SK-N-MC (cell line): ENCODE results near the gene PITPNC1.
"Not testable (repeated sequence)": the region's sequence is repeated elsewhere in the genome, so short reads cannot be mapped to it uniquely, and the experiment has no call there.

Experiments
- DNase-seq: peaks from one replicate; pipeline ENCODE4 v3.0.0-alpha.2; 2011; ENCODE audit warnings: low read depth, low spot score
- H3K27ac ChIP-seq: fragments of 200-600 bp; sonication (generic); 2 replicates; pipeline ENCODE4 v1.5.1; 2016; ENCODE audit warnings: mixed run types
- H3K36me3 ChIP-seq: fragments of 200-600 bp; sonication (generic); 2 replicates; pipeline ENCODE4 v1.6.1; 2017; ENCODE audit warnings: antibody characterized with exemption, low read length, mixed read lengths; ENCODE audit not compliant: insufficient read depth
- H3K4me3 ChIP-seq: fragments of 200-600 bp; sonication (generic); 2 replicates; pipeline ENCODE4 v1.5.1; 2016
- H3K9ac ChIP-seq: fragments of 200-600 bp; sonication (generic); 2 replicates; pipeline ENCODE4 v1.8.0; 2017; ENCODE audit warnings: mixed run types, mixed read lengths; ENCODE audit not compliant: insufficient read length
- H3K9me3 ChIP-seq: fragments of 200-600 bp; sonication (generic); 2 replicates; pipeline ENCODE4 v1.6.1; 2017; ENCODE audit warnings: low read depth, mild to moderate bottlenecking, antibody characterized with exemption, low read length, moderate library complexity, mixed read lengths
- EZH2 ChIP-seq: fragments of 200-600 bp; sonication (generic); IDR thresholded peaks from one replicate; pipeline ENCODE4 v1.6.1; 2017; ENCODE audit warnings: antibody characterized with exemption
- FOXP2 ChIP-seq: optimal IDR thresholded peaks from 2 replicates; pipeline ENCODE3; 2011; ENCODE audit warnings: mild to moderate bottlenecking, moderate library complexity; ENCODE audit not compliant: insufficient read depth; ENCODE audit errors: extremely low read length, control extremely low read depth
- POLR2AphosphoS5 ChIP-seq: IDR thresholded peaks from 2 replicates; pipeline ENCODE4 v1.6.1; 2012; ENCODE audit warnings: mild to moderate bottlenecking, low read depth, low read length, borderline replicate concordance

The PITPNC1 gene

DNA sequence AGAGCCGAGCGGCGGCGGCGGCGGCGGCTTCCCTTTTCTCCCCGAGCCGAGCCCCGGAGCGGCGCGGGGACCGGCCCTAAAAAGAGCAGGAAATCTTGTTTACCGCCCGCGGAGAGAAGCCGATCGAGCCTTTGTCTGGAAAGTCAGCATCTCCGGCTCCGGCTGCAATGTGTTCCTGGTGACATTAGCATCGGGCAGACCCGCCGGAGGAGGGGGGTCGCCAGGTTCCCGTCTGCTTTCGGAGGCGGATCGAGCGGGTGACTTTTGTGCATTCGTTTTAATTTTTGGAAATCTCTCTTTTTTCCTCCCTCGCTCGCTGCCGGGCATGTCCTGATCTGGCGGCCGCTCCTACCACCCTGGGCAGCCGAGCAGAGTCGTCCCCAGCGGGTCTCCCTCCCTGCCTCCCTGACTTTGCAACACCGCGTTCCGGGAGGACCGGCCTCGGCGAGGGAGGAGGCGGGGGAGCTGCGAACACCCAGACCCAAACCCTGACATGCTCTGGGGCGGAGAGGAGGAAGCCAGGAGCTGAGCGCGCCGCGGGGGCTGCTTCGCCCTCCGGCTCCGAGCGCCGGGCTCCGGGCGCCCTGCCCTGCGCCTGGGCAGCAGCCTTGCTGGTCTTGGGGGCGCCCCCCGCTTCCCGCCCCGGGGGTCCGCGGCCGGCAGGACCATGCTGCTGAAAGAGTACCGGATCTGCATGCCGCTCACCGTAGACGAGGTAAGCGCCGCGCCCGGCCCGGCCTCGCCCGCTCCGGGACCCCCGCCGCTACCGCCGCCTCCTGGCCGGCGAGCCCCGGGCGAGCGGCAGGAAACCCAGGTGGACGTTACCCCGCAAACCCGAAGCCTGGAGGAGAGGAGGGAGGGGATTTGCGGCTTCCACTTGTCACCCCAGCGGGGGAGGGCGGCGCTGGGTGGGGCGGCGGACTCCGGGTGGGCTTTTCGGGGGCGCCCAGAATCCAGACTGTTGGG is 690 bp downstream of the PITPNC1 start:
- no peaks in the 10 kb centered on the region for H3K36me3 ChIP-seq
- peak overlapping the region; percentile 55 for H3K9ac ChIP-seq
- DNase-seq, result no peak
- no peaks in the 10 kb centered on the region; the same call in 1 of the 2 replicates for H3K9me3 ChIP-seq
- H3K27ac ChIP-seq, result no peak overlapping the region
- H3K4me3 ChIP-seq, result peak overlapping the region; percentile 96
- TF ChIP-seq EZH2 (no peak), FOXP2 (no peak), POLR2AphosphoS5 (no peak)

DNA sequence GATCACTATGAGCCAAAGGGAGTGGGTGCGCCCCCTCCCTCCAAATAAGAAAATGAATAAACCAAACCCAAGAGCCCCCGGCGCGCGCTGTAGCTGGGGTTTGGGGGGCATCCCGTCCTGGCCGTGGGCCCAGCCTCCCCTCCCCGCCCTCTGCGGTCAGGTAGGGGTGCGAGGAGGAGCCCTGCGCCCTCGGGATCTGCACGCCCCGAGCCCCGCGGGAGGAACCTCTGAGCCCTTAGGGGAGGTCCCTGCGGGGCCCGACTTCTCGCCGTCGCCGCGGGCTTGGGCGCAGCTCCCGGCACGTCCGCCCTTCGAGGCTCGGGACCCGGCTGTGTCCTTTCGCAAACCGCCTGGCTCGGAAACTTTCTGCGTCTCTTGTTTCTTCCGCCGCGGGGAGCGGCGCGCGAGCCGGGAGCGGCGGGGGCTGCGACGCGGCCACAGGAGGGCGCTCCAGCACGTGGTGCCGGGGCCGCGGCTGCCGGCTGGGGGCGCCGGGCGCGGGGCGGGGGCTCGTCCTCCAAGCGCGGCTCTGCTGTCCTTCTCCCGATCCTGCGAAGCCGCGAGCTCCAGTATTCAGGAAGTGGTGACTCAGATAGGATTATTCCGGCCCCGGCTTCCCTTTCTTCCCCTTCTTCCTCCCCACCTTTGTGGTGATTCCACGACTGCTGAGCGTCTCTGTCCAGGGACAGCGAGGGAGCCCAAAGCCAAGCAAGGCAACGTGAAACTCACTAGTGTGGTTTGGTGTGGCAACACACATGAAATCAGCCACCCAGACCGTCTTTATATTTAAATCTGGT is 1.6 kb downstream of the PITPNC1 start:
- H3K27ac ChIP-seq, result no peak overlapping the region
- H3K4me3 ChIP-seq, result peak overlapping the region; percentile 96
- no peak for DNase-seq
- TF ChIP-seq POLR2AphosphoS5, result no peak
- TF ChIP-seq FOXP2, result no peak
- no peak for TF ChIP-seq EZH2
- no peaks in the 10 kb centered on the region for H3K36me3 ChIP-seq
- H3K9ac ChIP-seq, result peak overlapping the region; percentile 55
- no peaks in the 10 kb centered on the region; the same call in 1 of the 2 replicates for H3K9me3 ChIP-seq

DNA sequence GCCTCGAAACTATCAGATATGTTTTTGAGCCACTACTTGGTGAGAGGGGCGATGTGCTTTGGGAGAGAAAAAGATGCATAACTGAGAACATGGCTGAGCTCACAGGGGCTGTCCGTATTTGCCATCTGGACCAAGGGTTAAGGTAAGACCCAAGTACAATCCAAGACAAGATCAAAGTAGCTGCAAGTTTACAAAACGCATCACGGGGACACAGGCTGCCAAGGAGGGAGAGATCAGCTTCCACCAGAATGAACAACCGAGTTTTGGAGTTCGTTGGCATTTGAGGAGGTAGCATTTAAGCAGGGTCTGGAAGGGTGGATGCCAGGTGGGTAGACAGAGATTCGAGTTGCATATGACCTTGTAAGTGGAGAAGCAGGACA is 2.2 kb downstream of the PITPNC1 start:
- no peak overlapping the region for H3K27ac ChIP-seq

DNA sequence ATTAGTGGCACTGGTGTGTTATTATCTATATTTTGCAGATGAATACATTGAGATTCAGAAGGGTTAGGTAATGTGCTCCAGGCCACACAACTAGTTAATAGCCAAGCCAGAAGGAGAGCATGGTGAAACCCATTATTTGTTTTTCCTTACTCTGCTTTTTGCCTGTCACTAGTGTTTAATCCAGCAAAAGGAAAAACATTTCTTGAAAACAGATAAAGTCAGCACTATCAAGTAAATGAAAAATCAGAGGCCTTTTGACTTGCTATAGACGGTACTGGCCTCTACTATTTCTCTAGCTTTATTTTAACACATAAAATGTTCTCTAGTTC is 4.8 kb downstream of the PITPNC1 start:
- TF ChIP-seq FOXP2, result no peak
- no peak for TF ChIP-seq POLR2AphosphoS5
- no peak for TF ChIP-seq EZH2
- no peaks in the 10 kb centered on the region; the same call in 1 of the 2 replicates for H3K9me3 ChIP-seq
- no peak for DNase-seq
- H3K36me3 ChIP-seq, result no peaks in the 10 kb centered on the region
- no peak overlapping the region for H3K4me3 ChIP-seq
- H3K27ac ChIP-seq, result no peak overlapping the region
- no peak overlapping the region for H3K9ac ChIP-seq

More for the DNA sequence above, 2.2 kb downstream of the PITPNC1 start:
- no peak for TF ChIP-seq FOXP2
- TF ChIP-seq POLR2AphosphoS5, result no peak
- no peak for TF ChIP-seq EZH2
- Histone ChIP-seq H3K36me3 (no peaks in the 10 kb centered on the region), H3K4me3 (peak overlapping the region; percentile 96), H3K9me3 (no peaks in the 10 kb centered on the region; the same call in 1 of the 2 replicates), H3K9ac (peak overlapping the region; percentile 21)
- DNase-seq, result no peak

DNA sequence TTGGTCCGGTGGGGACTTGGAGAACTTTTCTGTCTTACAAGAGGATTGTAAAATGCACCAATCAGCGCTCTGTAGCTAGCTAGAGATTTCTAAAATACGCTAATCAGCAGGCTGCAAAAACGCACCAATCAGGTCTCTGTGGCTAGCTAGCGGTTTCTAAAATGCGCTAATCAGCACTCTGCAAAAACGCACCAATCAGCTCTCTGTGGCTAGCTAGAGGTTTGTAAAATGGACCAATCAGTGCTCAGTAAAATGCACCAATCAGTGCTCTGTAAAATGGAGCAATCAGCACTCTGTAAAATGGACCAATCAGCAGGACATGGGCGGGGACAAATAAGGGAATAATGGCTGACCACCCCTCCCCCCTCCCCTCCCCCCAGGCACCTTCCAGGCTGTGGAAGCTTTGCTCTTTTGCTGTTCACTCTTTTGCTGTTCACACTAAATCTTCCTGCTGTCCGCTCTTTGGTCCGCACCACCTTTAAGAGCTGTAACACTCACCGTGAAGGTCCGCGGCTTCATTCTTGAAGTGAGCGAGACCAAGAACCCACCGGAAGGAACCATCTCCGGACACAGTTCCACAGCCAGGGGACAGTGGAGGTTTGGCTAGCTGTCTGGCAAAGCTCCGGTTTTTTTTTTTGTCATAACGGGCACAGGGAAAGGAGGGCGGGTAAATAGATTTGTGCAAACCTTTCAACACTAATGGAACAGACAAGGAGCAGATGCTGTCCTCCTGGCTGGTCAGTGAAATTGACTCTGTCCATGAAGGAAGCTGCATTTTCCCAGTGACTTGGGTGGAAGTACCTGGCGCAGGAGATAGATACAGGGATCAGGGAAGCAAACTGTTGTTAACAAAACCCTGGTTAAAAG is 8.3 kb downstream of the PITPNC1 start:
- TF ChIP-seq POLR2AphosphoS5 (no peak), FOXP2 (no peak), EZH2 (no peak)
- H3K4me3 ChIP-seq, result no peak overlapping the region
- H3K36me3 ChIP-seq, result no peaks in the 10 kb centered on the region
- H3K27ac ChIP-seq, result no peak overlapping the region
- H3K9me3 ChIP-seq, result no peaks in the 10 kb centered on the region
- H3K9ac ChIP-seq, result no peak overlapping the region
- no peak for DNase-seq

DNA sequence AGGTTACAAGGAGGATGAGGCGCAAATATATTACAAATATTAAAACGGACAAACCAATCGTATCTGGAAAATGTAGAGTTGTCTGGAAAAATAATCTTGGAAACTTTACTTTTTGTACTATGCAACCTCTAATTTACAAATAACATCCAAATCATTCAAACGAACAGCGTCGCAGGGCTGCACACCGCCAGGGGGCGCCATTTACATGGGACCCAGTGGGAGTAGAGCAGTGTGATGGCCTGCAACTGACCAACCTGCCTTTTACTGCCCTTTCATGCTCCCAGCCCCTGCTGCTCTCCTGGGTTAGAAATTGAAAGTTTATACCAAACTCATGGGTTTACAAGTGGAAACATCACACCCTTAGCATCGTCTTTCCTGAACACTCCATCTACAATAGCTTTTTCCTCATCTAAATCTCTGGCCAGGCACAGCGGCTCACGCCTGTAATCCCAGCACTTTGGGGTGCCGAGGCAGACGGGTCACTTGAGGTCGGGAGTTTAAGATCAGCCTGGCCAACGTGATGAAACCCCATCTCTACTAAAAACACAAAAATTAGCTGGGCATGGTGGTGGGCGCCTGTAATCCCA is 10.0 kb downstream of the PITPNC1 start:
- no peaks in the 10 kb centered on the region for H3K36me3 ChIP-seq
- no peak overlapping the region for H3K9ac ChIP-seq
- H3K9me3 ChIP-seq, result no peaks in the 10 kb centered on the region
- TF ChIP-seq FOXP2 (no peak), POLR2AphosphoS5 (no peak), EZH2 (no peak)
- no peak for DNase-seq
- no peak overlapping the region for H3K4me3 ChIP-seq
- H3K27ac ChIP-seq, result no peak overlapping the region

DNA sequence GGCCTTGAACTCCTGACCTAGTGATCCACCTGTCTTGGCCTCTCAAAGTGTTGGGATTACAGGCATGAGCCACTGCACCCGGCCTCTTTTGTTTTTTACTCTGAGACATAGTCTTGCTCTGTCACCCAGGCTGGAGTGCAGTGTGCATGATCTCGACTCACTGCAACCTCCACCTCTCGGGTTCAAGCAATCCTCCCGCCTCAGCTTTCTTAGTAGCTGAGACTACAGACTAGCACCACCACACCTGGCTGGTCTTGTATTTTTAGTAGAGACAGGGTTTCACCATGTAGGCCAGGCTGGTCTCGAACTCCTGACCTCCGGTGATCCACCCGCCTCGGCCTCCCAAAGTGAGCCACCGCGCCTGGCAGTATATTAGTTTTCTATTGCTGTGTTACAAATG is 11.5 kb downstream of the PITPNC1 start:
- H3K36me3 ChIP-seq, H3K4me3 ChIP-seq, H3K9me3 ChIP-seq, H3K27ac ChIP-seq, DNase-seq, H3K9ac ChIP-seq: not testable (repeated sequence)
